GM19193 (cell line): ENCODE results near the gene FGF18.

Source experiments
- POLR2A ChIP-seq: IDR thresholded peaks from 4 replicates; pipeline ENCODE4 v1.6.1; 2011; ENCODE audit not compliant: insufficient read depth, insufficient read length; ENCODE audit errors: extremely low read depth

The FGF18 gene

DNA sequence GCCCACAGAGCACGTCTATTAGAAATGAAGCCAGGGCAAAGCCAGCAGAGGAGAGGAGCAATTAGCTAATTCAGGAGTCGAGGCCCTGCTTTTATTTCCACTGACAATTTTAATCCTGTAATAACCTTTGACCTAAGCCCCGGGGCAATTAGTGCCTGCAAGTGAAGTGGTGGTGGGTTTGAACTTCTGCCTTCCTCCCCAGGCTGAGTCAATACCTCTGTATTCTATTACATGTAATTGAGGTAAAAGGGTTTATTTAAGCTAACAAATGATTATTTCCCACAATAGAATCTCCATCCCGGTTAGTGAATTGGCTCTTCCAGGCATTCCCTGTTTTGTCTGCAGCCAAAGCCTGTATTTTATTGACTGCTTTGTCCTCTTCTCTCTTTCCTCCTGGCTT is 49.9 kb downstream of the FGF18 start:
- TF ChIP-seq POLR2A = no peak

GRCh38 chr5:171470420-171470819 is 51.0 kb downstream of the FGF18 start:
- no peak for TF ChIP-seq POLR2A

DNA sequence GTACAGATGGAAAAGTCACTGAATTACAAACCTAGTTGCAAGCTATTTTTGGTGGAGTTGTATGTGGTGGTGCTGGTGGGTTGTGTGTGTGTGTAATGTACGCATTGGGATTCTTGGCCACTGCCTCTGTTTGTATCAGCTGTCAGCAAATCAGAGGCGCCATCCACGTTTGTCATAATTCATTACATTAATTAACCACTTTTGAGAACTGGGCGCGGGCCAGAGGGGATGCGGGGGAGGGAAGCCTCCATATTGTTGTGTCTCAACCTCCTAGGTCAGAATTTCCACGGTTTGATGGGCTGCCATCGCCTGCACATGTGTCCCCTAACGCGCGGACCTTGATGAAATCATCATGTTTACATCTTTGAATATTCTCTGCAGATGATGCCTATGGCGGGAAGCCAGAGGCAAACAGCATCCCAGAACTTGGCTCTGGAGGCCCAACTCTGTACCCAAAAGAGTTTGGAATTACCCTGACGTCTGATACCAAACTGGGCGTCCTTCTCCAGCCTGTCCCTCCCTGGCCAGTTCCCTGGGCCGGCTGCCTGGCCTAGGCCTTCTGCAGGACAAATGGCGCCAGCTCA is 54.9 kb downstream of the FGF18 start:
- TF ChIP-seq POLR2A = no peak

DNA sequence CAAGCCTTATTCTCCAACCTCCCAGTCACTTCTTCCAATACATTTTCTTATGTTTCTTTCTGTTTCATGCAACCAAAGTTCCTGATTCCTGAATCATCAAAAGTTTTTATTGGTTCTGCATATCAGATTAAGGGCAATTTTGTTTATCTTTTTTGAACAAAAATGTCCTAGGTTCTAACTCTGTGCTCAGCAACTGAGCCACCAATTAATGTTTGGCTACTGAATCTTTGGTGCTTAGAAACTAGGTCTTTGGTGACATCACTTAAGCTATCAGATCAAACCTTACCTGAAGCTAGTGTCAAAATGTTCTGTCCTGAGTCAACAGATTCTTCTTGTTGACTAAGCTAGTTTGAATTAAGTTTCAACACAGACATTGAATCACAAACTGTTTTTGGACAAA is 56.1 kb downstream of the FGF18 start:
- TF ChIP-seq POLR2A = no peak

DNA sequence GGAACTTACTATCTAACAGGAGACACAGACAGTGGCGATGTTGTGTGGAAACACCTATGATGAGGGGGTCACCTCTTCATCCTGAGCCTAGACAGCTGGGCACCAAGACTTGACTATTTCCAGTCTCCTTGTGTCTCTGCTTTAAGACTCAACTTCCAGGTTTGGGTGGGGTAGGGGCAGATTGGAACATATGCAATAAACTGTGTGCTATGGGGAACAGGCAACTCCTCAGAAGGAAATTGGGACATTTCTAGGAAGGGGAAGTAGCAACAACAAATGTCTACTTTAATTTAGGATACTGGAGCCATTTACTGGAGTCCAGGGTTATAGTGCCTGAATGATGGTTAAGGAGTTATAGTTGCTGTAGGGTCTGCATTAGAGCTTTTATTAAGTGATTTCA is 57.3 kb downstream of the FGF18 start:
- no peak for TF ChIP-seq POLR2A

- TF ChIP-seq POLR2A = no peak
Measured at GRCh38 chr5:171477101-171477500, 57.7 kb downstream of the FGF18 start.

- TF ChIP-seq POLR2A = no peak
Measured at GRCh38 chr5:171477666-171478065, 58.2 kb downstream of the FGF18 start.

DNA sequence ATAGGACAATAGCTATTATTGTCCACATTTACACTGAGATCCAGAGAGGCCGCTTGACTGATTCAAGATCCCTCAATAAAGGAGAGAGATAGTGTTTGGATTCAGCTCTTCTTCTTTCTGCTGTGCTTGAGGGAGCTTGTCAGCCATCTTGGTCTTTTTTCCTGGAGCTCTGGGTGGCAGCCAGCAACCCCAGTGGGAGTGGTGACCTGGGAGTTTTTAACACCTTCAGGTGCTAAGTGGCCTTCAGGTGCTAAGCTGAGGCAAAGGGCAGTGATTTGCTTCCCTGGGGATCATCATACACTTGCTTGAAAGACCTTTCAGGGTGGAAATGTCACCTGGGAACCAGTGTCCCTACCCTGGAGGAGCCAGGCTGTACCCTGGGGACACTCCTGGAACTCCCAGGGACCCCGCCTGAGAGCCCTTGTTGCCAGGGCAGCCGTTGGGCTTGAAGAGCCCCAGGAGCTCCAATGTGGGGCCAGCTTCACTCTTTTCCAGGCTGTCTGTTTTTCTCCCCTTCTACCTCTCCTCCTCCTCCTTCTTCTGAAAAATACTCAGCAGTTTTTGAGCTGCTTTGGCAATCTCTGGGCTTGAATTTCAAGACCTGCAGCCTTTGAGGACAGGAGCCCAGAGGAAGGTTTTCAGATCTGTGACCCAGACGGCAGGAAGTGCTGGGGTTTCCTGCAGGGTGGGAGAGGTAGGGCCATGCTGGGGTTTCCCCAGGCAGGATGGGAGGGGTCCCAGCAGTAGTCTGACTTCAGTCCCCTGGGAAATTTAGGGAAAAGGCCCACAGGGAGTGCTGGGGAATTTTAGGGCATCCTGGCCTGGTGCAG is 59.7 kb downstream of the FGF18 start:
- TF ChIP-seq POLR2A = no peak

DNA sequence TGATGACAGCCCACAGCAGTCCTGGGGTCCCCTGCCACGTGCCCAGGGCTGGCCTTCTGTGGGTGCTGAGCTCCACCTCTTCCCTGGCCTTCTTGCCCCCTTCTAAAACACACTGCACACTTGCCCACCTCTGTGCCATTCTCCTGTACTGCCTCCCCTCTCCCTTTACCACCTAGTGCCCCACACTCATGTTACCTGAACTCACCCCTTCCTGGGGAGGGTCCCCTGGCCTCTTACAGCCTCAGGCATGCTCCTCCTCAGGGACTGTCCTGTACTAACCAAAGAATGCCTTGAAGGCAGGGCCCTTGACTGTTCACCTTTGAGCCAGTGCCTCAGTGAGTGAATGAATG is 60.3 kb downstream of the FGF18 start:
- no peak for TF ChIP-seq POLR2A

- TF ChIP-seq POLR2A = no peak
Measured at GRCh38 chr5:171480239-171480638, 60.8 kb downstream of the FGF18 start.

DNA sequence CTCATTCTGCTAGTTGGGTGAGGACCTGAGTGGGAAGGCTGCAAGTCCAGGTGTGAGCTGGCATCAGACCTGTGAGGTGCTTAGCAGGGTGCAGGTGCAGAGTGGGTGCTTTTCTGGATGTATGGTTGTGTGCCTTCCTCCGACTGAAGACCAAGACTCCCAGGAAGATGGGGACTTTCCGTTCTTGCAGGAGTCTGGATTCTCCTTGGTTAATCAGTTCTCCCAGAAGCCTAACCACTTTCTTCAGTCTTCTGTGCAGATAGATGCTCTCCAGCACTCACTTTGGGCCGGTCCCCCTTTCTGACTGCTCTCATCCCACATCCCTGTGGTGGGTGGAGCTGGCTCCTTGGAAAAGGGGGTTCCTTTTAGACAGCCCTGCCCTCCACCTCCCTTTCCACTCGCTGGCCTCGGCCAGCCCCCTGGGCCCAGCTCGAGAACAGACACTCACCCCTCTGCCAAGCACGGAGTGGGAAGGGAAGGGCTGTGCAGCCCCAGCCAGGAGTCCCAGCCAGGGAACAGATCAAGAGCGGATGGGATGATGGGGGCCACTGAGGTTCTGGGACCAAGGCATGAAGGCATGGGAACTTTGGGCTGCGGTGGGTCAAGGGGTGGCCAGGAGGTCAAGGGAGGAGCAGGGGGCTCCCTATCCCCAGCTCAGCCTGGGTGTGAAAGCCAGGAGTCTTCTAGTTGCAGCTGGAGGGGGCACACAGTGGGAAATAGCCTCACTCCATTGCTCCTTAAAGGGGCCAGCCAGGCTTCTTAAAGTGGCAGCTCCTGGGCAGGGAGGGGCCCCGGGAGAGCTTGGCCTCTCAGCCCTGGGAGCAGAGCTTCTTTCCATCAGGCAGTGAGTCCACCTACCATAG is 62.4 kb downstream of the FGF18 start:
- TF ChIP-seq POLR2A = no peak

DNA sequence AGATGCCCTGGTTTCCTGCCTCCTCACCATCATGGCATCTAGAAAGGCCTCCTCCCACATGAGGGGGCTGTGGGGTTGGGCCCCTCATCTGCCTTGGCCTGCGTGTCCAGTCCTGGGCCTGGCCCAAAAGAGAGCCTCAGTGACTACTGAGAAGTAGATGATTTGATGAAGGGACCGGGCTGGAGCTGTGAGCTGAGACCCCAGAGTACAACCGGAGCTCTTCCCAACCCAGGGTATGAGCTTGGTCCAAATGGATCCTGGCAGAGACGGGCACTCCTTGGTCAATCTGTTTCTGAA is 62.9 kb downstream of the FGF18 start:
- TF ChIP-seq POLR2A = no peak

DNA sequence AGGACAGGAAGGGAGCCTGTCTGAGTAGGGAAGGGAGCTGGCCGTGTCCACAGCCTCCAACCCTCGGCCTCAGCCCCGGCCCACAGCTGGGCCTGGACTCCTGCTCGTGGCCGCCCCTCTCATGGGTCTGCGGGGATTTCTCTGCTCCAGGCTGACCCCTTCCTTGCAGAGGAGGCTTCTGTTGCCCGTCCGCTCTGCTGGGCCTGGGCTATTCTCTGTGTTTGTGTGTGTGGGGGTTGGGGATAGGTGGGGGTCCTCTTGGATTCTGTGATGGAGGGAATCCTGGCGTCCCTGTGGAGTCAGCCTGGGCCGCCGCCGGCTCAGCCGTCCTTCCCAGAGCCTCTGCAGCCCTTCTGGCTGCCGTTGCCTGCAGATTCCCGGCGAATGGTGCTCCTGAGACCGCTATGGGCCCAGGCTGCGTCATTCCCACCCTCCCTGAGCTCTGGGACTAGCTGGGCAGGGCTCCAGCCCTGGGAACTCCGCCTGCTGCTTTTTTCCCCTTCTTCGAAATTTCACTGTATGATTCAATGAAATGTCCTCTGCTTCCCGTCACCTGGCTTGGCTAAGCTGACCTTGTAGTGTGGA is 64.2 kb downstream of the FGF18 start:
- no peak for TF ChIP-seq POLR2A

- TF ChIP-seq POLR2A = no peak
Measured at GRCh38 chr5:171484460-171484899, 65.0 kb downstream of the FGF18 start.

GRCh38 chr5:171485668-171486067 is 66.2 kb downstream of the FGF18 start:
- TF ChIP-seq POLR2A = no peak
